SU-DHL-6 (cell line): ENCODE results near the gene MZT2B.
"Not testable (repeated sequence)": the region's sequence is repeated elsewhere in the genome, so short reads cannot be mapped to it uniquely, and the experiment has no call there.

ENCODE experiments used
- H2AFZ ChIP-seq: fragments of 200-600 bp; sonication (generic); 2 replicates; pipeline ENCODE4 v1.6.1; 2014; ENCODE audit warnings: low read depth, mild to moderate bottlenecking, moderate library complexity, mixed read lengths, antibody characterized with exemption, low read length; ENCODE audit not compliant: severe bottlenecking
- H3F3A ChIP-seq: fragments of 200-600 bp; shearing (Covaris generic); 2 replicates; pipeline ENCODE4 v1.6.0; 2016; ENCODE audit warnings: antibody characterized with exemption, mild to moderate bottlenecking; ENCODE audit not compliant: insufficient read depth
- H3K27ac ChIP-seq: fragments of 200-600 bp; sonication (generic); 2 replicates; pipeline ENCODE4 v1.5.1; 2016; ENCODE audit warnings: low read depth, mild to moderate bottlenecking, low read length, moderate library complexity, mixed read lengths
- H3K27me3 ChIP-seq: fragments of 200-600 bp; sonication (generic), shearing (Covaris generic); 2 replicates; pipeline ENCODE4 v1.6.0; 2014; ENCODE audit warnings: mild to moderate bottlenecking, low read length
- H3K36me3 ChIP-seq: fragments of 200-600 bp; sonication (generic); 2 replicates; pipeline ENCODE4 v1.6.1; 2014; ENCODE audit warnings: mild to moderate bottlenecking, low read length, mixed read lengths
- H3K4me2 ChIP-seq: fragments of 300-600, 200-600 bp; shearing (Covaris generic), sonication (generic); 2 replicates; pipeline ENCODE4 v1.6.0; 2014; ENCODE audit warnings: low read length, low read depth, mild to moderate bottlenecking; ENCODE audit not compliant: poor library complexity, severe bottlenecking
- H3K4me3 ChIP-seq: fragments of 200-600 bp; sonication (generic); 2 replicates; pipeline ENCODE4 v1.5.1; 2014; ENCODE audit warnings: antibody characterized with exemption, low read length, mild to moderate bottlenecking, mixed read lengths; ENCODE audit not compliant: insufficient read depth, poor library complexity, severe bottlenecking
- H3K79me2 ChIP-seq: fragments of 200-600 bp; sonication (generic); 2 replicates; pipeline ENCODE4 v1.6.1; 2014; ENCODE audit warnings: mild to moderate bottlenecking, low read length, moderate library complexity; ENCODE audit not compliant: insufficient read depth
- H3K9ac ChIP-seq: fragments of 200-600 bp; sonication (generic); 2 replicates; pipeline ENCODE4 v1.7.0; 2014; ENCODE audit warnings: mild to moderate bottlenecking, low read length
- H3K9me2 ChIP-seq: fragments of 200-600 bp; sonication (generic); replicated peaks from 2 replicates; pipeline ENCODE4 v1.6.1; 2014; ENCODE audit warnings: low read length; ENCODE audit not compliant: insufficient read depth
- H3K9me3 ChIP-seq: fragments of 200-600 bp; sonication (generic); 2 replicates; pipeline ENCODE4 v1.6.1; 2014; ENCODE audit warnings: low read length, mixed read lengths; ENCODE audit not compliant: insufficient read depth
- H4K20me1 ChIP-seq: fragments of 200-600 bp; sonication (generic); 2 replicates; pipeline ENCODE4 v1.6.1; 2014; ENCODE audit warnings: low read depth, mild to moderate bottlenecking, antibody characterized with exemption, low read length, moderate library complexity, mixed read lengths
- CTCF ChIP-seq: fragments of 200-600 bp; sonication (generic); IDR thresholded peaks from one replicate; pipeline ENCODE4 v1.5.1; 2017; ENCODE audit warnings: antibody characterized with exemption, mild to moderate bottlenecking, low read length, moderate library complexity; ENCODE audit not compliant: insufficient read depth, poor library complexity, severe bottlenecking
- EZH2phosphoT487 ChIP-seq: fragments of 200-600 bp; sonication (generic), shearing (Covaris generic); conservative IDR thresholded peaks from 2 replicates; pipeline ENCODE4 v1.6.1; 2018; ENCODE audit warnings: mild to moderate bottlenecking, antibody characterized with exemption, low read length, moderate library complexity, mixed read lengths

Gene MZT2B

DNA sequence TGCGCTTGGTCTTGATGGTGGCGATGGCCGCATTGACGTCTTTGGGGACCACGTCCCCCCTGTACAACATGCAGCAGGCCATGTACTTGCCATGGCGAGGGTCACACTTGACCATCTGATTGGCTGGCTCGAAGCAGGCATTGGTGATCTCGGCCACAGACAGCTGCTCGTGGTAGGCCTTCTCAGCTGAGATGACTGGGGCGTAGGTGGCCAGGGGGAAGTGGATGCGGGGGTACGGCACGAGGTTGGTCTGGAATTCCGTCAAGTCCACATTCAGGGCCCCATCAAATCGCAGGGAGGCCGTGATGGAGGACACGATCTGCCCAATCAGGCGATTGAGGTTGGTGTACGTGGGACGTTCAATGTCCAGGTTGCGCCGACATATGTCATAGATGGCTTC lies 11.8 kb downstream of the MZT2B start:
- not testable (repeated sequence) for H3F3A ChIP-seq, H3K27me3 ChIP-seq, H3K36me3 ChIP-seq, H3K9me3 ChIP-seq, H3K9ac ChIP-seq, H3K79me2 ChIP-seq, H3K27ac ChIP-seq, H3K4me2 ChIP-seq, H3K4me3 ChIP-seq, H4K20me1 ChIP-seq, H2AFZ ChIP-seq, H3K9me2 ChIP-seq

GRCh38 chr2:130195089-130195635 lies 13.1 kb downstream of the MZT2B start:
- H3K27ac ChIP-seq, H3F3A ChIP-seq, H3K9ac ChIP-seq, H3K9me2 ChIP-seq, H3K4me3 ChIP-seq, H3K79me2 ChIP-seq, H2AFZ ChIP-seq, H4K20me1 ChIP-seq, H3K9me3 ChIP-seq, H3K4me2 ChIP-seq, H3K36me3 ChIP-seq, H3K27me3 ChIP-seq: not testable (repeated sequence)

DNA sequence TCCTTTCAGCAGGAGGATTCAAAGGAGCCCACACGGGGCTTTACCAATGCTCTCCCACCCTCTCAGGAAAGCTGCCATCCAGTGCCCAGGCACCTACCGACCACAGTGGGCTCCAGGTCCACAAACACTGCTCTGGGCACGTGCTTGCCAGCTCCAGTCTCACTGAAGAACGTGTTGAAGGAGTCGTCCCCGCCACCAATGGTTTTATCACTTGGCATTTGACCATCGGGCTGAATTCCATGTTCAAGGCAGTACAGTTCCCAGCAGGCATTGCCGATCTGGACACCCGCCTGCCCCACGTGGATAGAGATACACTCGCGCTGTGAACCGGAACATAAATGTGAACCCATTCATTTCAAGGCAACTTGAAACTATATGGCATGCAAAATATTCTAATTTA lies 14.0 kb downstream of the MZT2B start:
- H3K4me2 ChIP-seq, H3K9me2 ChIP-seq, H3F3A ChIP-seq, H3K79me2 ChIP-seq, H3K9me3 ChIP-seq, H4K20me1 ChIP-seq, H3K27me3 ChIP-seq, H3K36me3 ChIP-seq, H3K4me3 ChIP-seq, H3K9ac ChIP-seq, H3K27ac ChIP-seq, H2AFZ ChIP-seq: not testable (repeated sequence)

GRCh38 chr2:130198343-130198742 lies 16.3 kb downstream of the MZT2B start, which contains the start of gene TUBA3E:
Gene TUBA3E (minus strand): TSS chr2:130198439. CDS start chr2:130198360, 79 bp downstream.
- H3K79me2 ChIP-seq: no peaks in the 10 kb centered on the region
- no peaks in the 10 kb centered on the region for H4K20me1 ChIP-seq
- H2AFZ ChIP-seq: no peak within 1 kb of the TSS
- no peak within 1 kb of the TSS for H3K4me3 ChIP-seq
- no peak for TF ChIP-seq CTCF
- no peak for TF ChIP-seq EZH2phosphoT487
- no peaks in the 10 kb centered on the region for H3K9me2 ChIP-seq
- H3K9me3 ChIP-seq: no peaks in the 10 kb centered on the region
- H3K36me3 ChIP-seq: no peaks in the 10 kb centered on the region
- no peak within 1 kb of the TSS for H3K9ac ChIP-seq
- no peaks in the 10 kb centered on the region for H3K27me3 ChIP-seq
- no peaks in the 10 kb centered on the region for H3F3A ChIP-seq
- H3K4me2 ChIP-seq: no peak within 1 kb of the TSS
- no peak within 1 kb of the TSS for H3K27ac ChIP-seq

DNA sequence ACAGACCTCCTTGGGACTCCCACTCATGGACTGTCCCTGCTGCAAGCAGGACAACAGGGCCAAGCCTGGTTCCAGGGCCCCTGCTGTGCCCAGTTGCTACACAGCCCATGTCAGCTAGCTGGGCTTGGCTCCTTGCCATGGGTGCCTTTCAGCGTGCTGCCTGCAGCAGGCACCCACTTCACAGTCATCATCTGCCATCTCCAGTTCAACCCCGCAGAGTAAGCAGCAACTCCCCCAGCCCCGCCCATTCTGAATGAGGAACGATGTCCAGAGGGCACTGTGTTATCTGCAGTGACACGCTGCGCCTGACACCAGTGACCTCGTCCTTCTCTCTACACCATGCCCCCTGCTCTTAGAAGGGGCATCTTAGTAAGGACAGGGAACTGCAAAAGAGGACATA lies 20.5 kb downstream of the MZT2B start:
- H3K36me3 ChIP-seq, H3F3A ChIP-seq, H3K27ac ChIP-seq, H4K20me1 ChIP-seq, H3K4me3 ChIP-seq, H3K4me2 ChIP-seq, H2AFZ ChIP-seq, H3K9me2 ChIP-seq, H3K9ac ChIP-seq, H3K79me2 ChIP-seq, H3K9me3 ChIP-seq, H3K27me3 ChIP-seq: not testable (repeated sequence)

DNA sequence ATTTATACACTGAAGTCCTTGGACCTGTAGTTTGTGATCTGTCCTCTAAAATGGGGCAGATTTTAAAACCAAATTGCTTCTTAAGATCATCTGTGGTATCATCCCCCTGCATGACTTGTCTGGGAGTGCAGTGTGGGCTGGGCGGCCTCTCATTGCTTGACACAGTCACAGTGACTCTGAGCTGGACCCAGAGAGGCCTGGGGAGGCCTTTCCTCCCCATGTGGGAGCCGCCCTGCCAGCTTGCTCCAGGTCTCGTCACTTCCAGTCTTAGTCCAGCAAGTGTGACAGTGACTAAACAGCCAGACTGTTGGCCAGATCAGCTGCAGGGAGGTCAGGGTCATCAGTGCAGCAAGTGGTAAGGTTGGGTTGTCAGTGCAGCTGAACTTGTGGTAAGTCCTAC lies 21.1 kb downstream of the MZT2B start:
- H3K79me2 ChIP-seq, H3K9ac ChIP-seq, H3K9me2 ChIP-seq, H3K4me3 ChIP-seq, H3K9me3 ChIP-seq, H3K4me2 ChIP-seq, H4K20me1 ChIP-seq, H3F3A ChIP-seq, H3K27ac ChIP-seq, H3K36me3 ChIP-seq, H3K27me3 ChIP-seq, H2AFZ ChIP-seq: not testable (repeated sequence)

- H3K79me2 ChIP-seq, H3K27me3 ChIP-seq, H2AFZ ChIP-seq, H3K9me2 ChIP-seq, H3K27ac ChIP-seq, H3K9ac ChIP-seq, H4K20me1 ChIP-seq, H3K4me2 ChIP-seq, H3F3A ChIP-seq, H3K4me3 ChIP-seq, H3K9me3 ChIP-seq, H3K36me3 ChIP-seq: not testable (repeated sequence)
Measured at GRCh38 chr2:130207051-130207450, 25.0 kb downstream of the MZT2B start.
